OCI-LY1 (cell line): Measurements from ENCODE around the gene LIPC.
A peak's percentile ranks its signal among the peaks of the same experiment; 100 is the strongest.

Experiments
- H2AFZ ChIP-seq: fragments of 200-600 bp; sonication (generic), shearing (Covaris generic); 2 replicates; pipeline ENCODE4 v1.6.0; 2014; ENCODE audit warnings: antibody characterized with exemption, mild to moderate bottlenecking, low read length
- H3F3A ChIP-seq: fragments of 200-600 bp; sonication (generic), shearing (Covaris generic); 2 replicates; pipeline ENCODE4 v1.6.0; 2014; ENCODE audit warnings: mild to moderate bottlenecking, antibody characterized with exemption, low read length, moderate library complexity; ENCODE audit not compliant: insufficient read depth
- H3K27ac ChIP-seq: fragments of 200-600 bp; sonication (generic); 2 replicates; pipeline ENCODE4 v1.5.1; 2014; ENCODE audit warnings: low read length, mixed run types, mild to moderate bottlenecking, low read depth; ENCODE audit not compliant: poor library complexity, severe bottlenecking
- H3K27me3 ChIP-seq: fragments of 200-600 bp; sonication (generic); 2 replicates; pipeline ENCODE4 v1.6.0; 2014; ENCODE audit warnings: antibody characterized with exemption, mild to moderate bottlenecking, low read length, moderate library complexity; ENCODE audit not compliant: insufficient read depth
- H3K36me3 ChIP-seq: fragments of 200-600 bp; sonication (generic); 2 replicates; pipeline ENCODE4 v1.6.1; 2014; ENCODE audit warnings: mild to moderate bottlenecking, antibody characterized with exemption, low read length, moderate library complexity, mixed read lengths; ENCODE audit not compliant: insufficient read depth
- H3K4me1 ChIP-seq: fragments of 200-600 bp; sonication (generic); 2 replicates; pipeline ENCODE4 v1.5.1; 2014; ENCODE audit warnings: mild to moderate bottlenecking, low read length, moderate library complexity; ENCODE audit not compliant: insufficient read depth, severe bottlenecking
- H3K4me2 ChIP-seq: fragments of 200-600 bp; sonication (generic), shearing (Covaris generic); 2 replicates; pipeline ENCODE4 v1.6.1; 2014; ENCODE audit warnings: low read length
- H3K4me3 ChIP-seq: fragments of 200-600 bp; sonication (generic); 2 replicates; pipeline ENCODE4 v1.5.1; 2014; ENCODE audit warnings: low read length, low read depth, mild to moderate bottlenecking, mixed read lengths; ENCODE audit not compliant: poor library complexity, severe bottlenecking
- H3K79me2 ChIP-seq: fragments of 200-600 bp; shearing (Covaris generic); 2 replicates; pipeline ENCODE4 v1.6.1; 2016; ENCODE audit warnings: mixed run types, low read length, mixed read lengths; ENCODE audit not compliant: insufficient read depth
- H3K9ac ChIP-seq: fragments of 200-600 bp; sonication (generic), shearing (Covaris generic); 2 replicates; pipeline ENCODE4 v1.6.1; 2014; ENCODE audit warnings: mild to moderate bottlenecking, low read length, mixed read lengths
- H3K9me2 ChIP-seq: fragments of 200-600 bp; sonication (generic), shearing (Covaris generic); 2 replicates; pipeline ENCODE4 v1.6.1; 2014; ENCODE audit warnings: low read depth, mild to moderate bottlenecking, low read length, mixed read lengths
- H3K9me3 ChIP-seq: fragments of 200-600 bp; shearing (Covaris generic); 2 replicates; pipeline ENCODE4 v1.6.1; 2014; ENCODE audit warnings: low read length, mixed read lengths
- H4K20me1 ChIP-seq: fragments of 200-600 bp; sonication (generic), shearing (Covaris generic); 2 replicates; pipeline ENCODE4 v1.6.0; 2016; ENCODE audit warnings: mild to moderate bottlenecking, low read length; ENCODE audit not compliant: insufficient read depth
- EZH2 ChIP-seq: fragments of 200-600 bp; sonication (generic), shearing (Covaris generic); IDR thresholded peaks from 2 replicates; pipeline ENCODE4 v1.8.0; 2017; ENCODE audit warnings: borderline replicate concordance, mixed run types, mild to moderate bottlenecking, antibody characterized with exemption, low read length, moderate library complexity, mixed read lengths
- TF ChIP-seq, protein P1 (sequence below): fragments of 200-600 bp; sonication (generic), shearing (Covaris generic); IDR thresholded peaks from 2 replicates; pipeline ENCODE4 v1.5.1; 2017; ENCODE audit warnings: mild to moderate bottlenecking, antibody characterized with exemption, low read length, moderate library complexity, mixed read lengths

The LIPC gene

DNA sequence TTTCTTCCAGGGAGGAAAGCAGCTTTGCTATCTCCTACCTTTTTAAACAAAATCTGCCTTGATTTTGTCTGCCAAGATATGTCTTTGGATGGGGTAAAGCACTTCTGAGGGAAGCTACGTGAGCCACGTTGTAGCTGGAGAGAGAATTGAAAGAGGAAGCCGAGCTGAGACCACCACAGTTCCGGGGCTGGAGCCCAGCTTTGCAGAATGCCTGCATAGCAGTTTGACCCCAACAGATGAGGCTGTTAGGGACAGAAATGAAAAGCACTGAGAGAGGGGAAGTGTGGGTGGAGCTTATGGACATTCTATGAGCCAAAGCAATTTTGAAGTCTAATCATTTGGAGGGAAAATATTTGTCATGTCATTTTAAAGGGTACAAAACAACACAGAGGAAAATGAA, 45.4 kb downstream of the LIPC start:
- Histone ChIP-seq H3K4me2 (peak overlapping the region; percentile 57), H3K9ac (peak overlapping the region; percentile 62), H3K4me3 (peak overlapping the region; percentile 25), H3K9me3 (no peaks in the 10 kb centered on the region), H3K4me1 (peaks cover 58% of the 10 kb centered on the region), H2AFZ (no peak overlapping the region), H4K20me1 (no peaks in the 10 kb centered on the region), H3F3A (no peaks in the 10 kb centered on the region), H3K9me2 (no peaks in the 10 kb centered on the region), H3K36me3 (no peaks in the 10 kb centered on the region), H3K79me2 (no peaks in the 10 kb centered on the region), H3K27me3 (no peaks in the 10 kb centered on the region), H3K27ac (peak overlapping the region; percentile 93)
- TF ChIP-seq, protein P1, sequence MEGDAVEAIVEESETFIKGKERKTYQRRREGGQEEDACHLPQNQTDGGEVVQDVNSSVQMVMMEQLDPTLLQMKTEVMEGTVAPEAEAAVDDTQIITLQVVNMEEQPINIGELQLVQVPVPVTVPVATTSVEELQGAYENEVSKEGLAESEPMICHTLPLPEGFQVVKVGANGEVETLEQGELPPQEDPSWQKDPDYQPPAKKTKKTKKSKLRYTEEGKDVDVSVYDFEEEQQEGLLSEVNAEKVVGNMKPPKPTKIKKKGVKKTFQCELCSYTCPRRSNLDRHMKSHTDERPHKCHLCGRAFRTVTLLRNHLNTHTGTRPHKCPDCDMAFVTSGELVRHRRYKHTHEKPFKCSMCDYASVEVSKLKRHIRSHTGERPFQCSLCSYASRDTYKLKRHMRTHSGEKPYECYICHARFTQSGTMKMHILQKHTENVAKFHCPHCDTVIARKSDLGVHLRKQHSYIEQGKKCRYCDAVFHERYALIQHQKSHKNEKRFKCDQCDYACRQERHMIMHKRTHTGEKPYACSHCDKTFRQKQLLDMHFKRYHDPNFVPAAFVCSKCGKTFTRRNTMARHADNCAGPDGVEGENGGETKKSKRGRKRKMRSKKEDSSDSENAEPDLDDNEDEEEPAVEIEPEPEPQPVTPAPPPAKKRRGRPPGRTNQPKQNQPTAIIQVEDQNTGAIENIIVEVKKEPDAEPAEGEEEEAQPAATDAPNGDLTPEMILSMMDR, result no peak
- TF ChIP-seq EZH2, result no peak

DNA sequence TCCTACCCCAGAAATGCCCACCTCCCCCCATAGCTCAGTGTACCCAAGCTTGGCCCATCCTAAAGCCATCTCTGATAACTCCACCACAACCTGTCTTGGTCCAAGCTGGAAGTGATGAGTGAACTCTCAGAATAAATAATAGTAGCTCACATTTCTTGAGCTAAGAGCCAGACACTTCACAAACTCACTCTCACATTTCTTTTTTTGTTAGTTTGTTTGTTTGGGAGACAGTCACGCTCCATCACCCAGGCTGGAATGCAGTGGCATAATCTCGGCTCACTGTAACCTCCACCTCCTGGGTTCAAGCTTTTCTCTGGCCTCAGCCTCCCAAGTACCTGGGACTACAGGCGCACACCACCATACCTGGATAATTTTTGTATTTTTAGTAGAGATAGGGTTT, 46.2 kb downstream of the LIPC start:
- Histone ChIP-seq H4K20me1 (no peaks in the 10 kb centered on the region), H3K9ac (no peak overlapping the region), H3K4me3 (no peak overlapping the region), H3K9me2 (no peaks in the 10 kb centered on the region), H3K27me3 (no peaks in the 10 kb centered on the region), H3K4me2 (no peak overlapping the region), H2AFZ (no peak overlapping the region), H3F3A (no peaks in the 10 kb centered on the region), H3K9me3 (no peaks in the 10 kb centered on the region), H3K36me3 (no peaks in the 10 kb centered on the region), H3K4me1 (peaks cover 49% of the 10 kb centered on the region), H3K27ac (peak overlapping the region; percentile 93), H3K79me2 (no peaks in the 10 kb centered on the region)
- no peak for TF ChIP-seq EZH2
- TF ChIP-seq, protein P1, result no peak

DNA sequence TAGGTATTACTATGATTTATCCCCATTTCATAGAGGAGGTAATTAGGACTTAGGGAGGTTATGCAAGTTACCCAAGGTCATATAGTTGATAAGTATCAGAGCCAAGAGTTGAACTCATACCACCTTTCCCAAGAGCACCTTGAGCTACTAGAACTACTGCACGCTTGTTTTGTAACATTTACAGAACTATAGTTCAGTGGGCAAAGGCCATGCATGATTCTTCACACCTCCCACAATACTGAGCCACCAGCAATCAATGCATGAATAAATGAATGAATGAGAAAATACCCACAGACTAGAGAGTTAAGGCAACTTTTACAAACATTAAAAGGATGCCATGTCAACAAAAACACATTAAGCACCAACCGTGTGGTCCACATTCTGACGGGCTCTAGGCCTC, 46.8 kb downstream of the LIPC start:
- Histone ChIP-seq H3K27me3 (no peaks in the 10 kb centered on the region), H3K27ac (no peak overlapping the region), H2AFZ (no peak overlapping the region), H3K36me3 (no peaks in the 10 kb centered on the region), H3K9ac (no peak overlapping the region), H3F3A (no peaks in the 10 kb centered on the region), H3K9me2 (no peaks in the 10 kb centered on the region), H3K4me3 (no peak overlapping the region), H4K20me1 (no peaks in the 10 kb centered on the region), H3K4me2 (no peak overlapping the region), H3K4me1 (peaks cover 49% of the 10 kb centered on the region), H3K9me3 (no peaks in the 10 kb centered on the region), H3K79me2 (no peaks in the 10 kb centered on the region)
- TF ChIP-seq, protein P1, result no peak
- no peak for TF ChIP-seq EZH2
